GM12892 (cell line): ENCODE measurements around the gene MT1E.

ENCODE experiments used
- POLR2A ChIP-seq: IDR thresholded peaks from 2 replicates; pipeline ENCODE4 v1.6.1; 2011; ENCODE audit warnings: low read depth, low read length, control low read depth
- POLR2AphosphoS5 ChIP-seq: IDR thresholded peaks from 2 replicates; pipeline ENCODE4 v1.6.1; 2011; ENCODE audit warnings: low read depth, low read length, control low read depth

DNA sequence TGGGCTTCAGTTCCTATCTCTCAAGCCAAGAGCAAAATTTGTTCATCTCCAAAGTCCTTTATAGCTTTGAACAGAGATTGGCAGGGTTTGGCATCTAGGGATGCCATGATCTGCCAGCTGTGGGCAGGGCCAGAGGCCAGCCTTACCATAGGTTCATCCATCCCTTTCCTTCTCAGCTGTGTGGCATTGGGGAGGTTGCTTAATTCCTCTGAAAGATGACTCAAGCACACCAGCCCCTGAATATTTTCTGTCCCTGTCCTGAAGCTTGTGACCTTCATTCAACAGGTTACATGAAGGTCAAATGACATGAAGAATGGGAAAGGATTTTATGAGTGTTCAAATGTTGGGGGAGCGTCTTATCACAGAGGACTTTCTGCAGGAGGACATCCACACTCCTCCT is 38.9 kb downstream of the MT1E start:
- TF ChIP-seq POLR2A (no peak), POLR2AphosphoS5 (no peak)
